Spleen (tissue), 7 donors: ENCODE measurements around the gene USH2A.

ENCODE experiments used
- POLR2A ChIP-seq, 3 donors: fragments of 450-650 bp; IDR thresholded peaks; one replicate each; pipeline ENCODE4 v1.5.1; 2017; ENCODE audit warnings: antibody characterized with exemption in 3 of 3, mild to moderate bottlenecking in 1 of 3
- TF ChIP-seq, protein P1 (sequence below), 11 experiments: fragments of 200-600 bp in 7 of 11; fragments of 450-650 bp in 4 of 11; sonication (generic) in 4 of 11; IDR thresholded peaks in 8 of 11; conservative IDR thresholded peaks in 3 of 11; 1 replicate in 7 of 11; 2 replicates in 4 of 11; pipeline versions ENCODE4 v1.4.0 to v1.8.0; 2016 to 2021; ENCODE audit warnings: antibody characterized with exemption in 11 of 11, inconsistent platforms in 4 of 11, mild to moderate bottlenecking in 1 of 11
- donor health status: DM: no; HTN: no; CAD: no; lungs with moderate emphysema.
- donor health status: DM: no; HTN: no; CAD: no.
- donor health status: DM: no; HTN: no; CAD: no.

DNA sequence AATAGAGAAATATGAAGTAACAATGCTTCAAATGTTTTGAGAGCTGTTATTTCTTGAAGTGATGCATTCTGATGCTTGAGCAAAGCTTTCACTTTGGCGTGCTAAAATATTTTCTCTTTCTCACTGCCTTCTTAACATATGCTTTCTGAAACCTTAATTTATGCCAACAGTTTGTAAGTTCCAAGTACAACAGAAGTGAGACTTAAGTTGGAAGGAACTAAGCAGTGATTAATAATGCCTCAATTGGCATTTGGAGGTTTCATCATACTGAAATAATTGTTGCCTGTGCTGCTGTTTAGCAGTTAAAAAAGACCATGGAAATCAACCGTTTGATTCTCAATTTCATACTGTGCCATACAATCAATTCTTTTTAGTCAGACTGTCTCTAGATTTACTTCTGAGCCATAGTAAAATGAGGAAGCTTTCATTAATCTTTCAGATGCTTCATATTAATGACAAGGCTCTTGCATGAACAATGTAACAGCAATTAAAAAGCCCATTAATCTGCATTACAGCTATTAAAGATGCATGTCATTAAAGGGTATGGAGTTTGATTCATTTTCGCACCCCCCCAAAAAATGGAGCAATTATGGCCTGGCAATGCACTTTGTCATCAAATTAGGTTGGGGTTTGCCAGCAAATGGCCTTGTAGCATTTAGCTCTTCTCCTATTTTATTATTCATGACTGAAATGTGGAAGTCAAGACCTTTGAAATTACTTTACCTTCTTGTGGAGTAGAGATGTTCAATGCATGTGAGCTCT, 375.3 kb downstream of the USH2A start:
- TF ChIP-seq, protein P1, sequence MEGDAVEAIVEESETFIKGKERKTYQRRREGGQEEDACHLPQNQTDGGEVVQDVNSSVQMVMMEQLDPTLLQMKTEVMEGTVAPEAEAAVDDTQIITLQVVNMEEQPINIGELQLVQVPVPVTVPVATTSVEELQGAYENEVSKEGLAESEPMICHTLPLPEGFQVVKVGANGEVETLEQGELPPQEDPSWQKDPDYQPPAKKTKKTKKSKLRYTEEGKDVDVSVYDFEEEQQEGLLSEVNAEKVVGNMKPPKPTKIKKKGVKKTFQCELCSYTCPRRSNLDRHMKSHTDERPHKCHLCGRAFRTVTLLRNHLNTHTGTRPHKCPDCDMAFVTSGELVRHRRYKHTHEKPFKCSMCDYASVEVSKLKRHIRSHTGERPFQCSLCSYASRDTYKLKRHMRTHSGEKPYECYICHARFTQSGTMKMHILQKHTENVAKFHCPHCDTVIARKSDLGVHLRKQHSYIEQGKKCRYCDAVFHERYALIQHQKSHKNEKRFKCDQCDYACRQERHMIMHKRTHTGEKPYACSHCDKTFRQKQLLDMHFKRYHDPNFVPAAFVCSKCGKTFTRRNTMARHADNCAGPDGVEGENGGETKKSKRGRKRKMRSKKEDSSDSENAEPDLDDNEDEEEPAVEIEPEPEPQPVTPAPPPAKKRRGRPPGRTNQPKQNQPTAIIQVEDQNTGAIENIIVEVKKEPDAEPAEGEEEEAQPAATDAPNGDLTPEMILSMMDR (IDR thresholded peaks at IDR 0.05 in 8 of 11, conservative IDR thresholded peaks at IDR 0.05 in 3 of 11): no peak
- no peak for TF ChIP-seq POLR2A (IDR thresholded peaks at IDR 0.05)
